ENCODE measurements around the gene PTPN3. TPM values are rescaled to one million over a fixed set of nuclear protein-coding genes. Genes with fewer than 3 reads are reported as not detected.

PTPN3 gene
- total and polyA plus RNA-seq, 2 donors from 2014 or later: 33.7 to 40.6 TPM

- Histone ChIP-seq H3K27me3 (ENCODE audit: control insufficient read depth, insufficient read depth, low read length) (no peaks in the 10 kb centered on the region), H3K9me3 (ENCODE audit: control insufficient read depth in 2 of 3, insufficient read depth in 1 of 3, low read length in 3 of 3) (no peaks in the 10 kb centered on the region), H3K9ac (ENCODE audit: low read length in 3 of 3) (no peak overlapping the region), H3K36me3 (ENCODE audit: control insufficient read depth in 2 of 3, insufficient read depth in 3 of 3, low read length in 3 of 3) (no peaks in the 10 kb centered on the region), H3K4me1 (ENCODE audit: control insufficient read depth in 2 of 3, insufficient read depth in 2 of 3, low read depth in 1 of 3, low read length in 3 of 3) (peaks cover 2 to 20% (median 5%) of the 10 kb centered on the region in 3 donors), H3K27ac (ENCODE audit: low read depth in 2 of 2, low read length in 2 of 2) (no peak overlapping the region), H3K4me3 (ENCODE audit: low read length in 3 of 3) (no peak overlapping the region)
- intact Hi-C loops (cut with DNase I): no loop called here
- FAIRE-seq: peak; percentile 37
- DNase-seq: peak; percentile 74 to 88 (median 81)
- TF ChIP-seq, protein P1, sequence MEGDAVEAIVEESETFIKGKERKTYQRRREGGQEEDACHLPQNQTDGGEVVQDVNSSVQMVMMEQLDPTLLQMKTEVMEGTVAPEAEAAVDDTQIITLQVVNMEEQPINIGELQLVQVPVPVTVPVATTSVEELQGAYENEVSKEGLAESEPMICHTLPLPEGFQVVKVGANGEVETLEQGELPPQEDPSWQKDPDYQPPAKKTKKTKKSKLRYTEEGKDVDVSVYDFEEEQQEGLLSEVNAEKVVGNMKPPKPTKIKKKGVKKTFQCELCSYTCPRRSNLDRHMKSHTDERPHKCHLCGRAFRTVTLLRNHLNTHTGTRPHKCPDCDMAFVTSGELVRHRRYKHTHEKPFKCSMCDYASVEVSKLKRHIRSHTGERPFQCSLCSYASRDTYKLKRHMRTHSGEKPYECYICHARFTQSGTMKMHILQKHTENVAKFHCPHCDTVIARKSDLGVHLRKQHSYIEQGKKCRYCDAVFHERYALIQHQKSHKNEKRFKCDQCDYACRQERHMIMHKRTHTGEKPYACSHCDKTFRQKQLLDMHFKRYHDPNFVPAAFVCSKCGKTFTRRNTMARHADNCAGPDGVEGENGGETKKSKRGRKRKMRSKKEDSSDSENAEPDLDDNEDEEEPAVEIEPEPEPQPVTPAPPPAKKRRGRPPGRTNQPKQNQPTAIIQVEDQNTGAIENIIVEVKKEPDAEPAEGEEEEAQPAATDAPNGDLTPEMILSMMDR (IDR thresholded peaks at IDR 0.05; ENCODE audit: borderline replicate concordance, extremely low read depth, insufficient read depth): peak; percentile 77
Observed at GRCh38 chr9:109469646-109470358, 28.3 kb downstream of the PTPN3 start.

- H3K9me3 ChIP-seq (ENCODE audit: control insufficient read depth in 2 of 3, insufficient read depth in 1 of 3, low read length in 3 of 3): no peaks in the 10 kb centered on the region
- H3K4me3 ChIP-seq (ENCODE audit: low read length in 3 of 3): no peak overlapping the region
- no peak overlapping the region for H3K9ac ChIP-seq (ENCODE audit: low read length in 3 of 3)
- H3K27me3 ChIP-seq (ENCODE audit: control insufficient read depth, insufficient read depth, low read length): no peaks in the 10 kb centered on the region
- TF ChIP-seq, protein P1 (IDR thresholded peaks at IDR 0.05; ENCODE audit: borderline replicate concordance, extremely low read depth, insufficient read depth): no peak
- DNase-seq (no peak), FAIRE-seq (no peak)
- H3K4me1 ChIP-seq (ENCODE audit: control insufficient read depth in 2 of 3, insufficient read depth in 2 of 3, low read depth in 1 of 3, low read length in 3 of 3): peaks cover 0 to 12% (median 2%) of the 10 kb centered on the region in 3 donors
- no peak overlapping the region for H3K27ac ChIP-seq (ENCODE audit: low read depth in 2 of 2, low read length in 2 of 2)
- H3K36me3 ChIP-seq (ENCODE audit: control insufficient read depth in 2 of 3, insufficient read depth in 3 of 3, low read length in 3 of 3): no peaks in the 10 kb centered on the region
- intact Hi-C loops (cut with DNase I): no loop called here
Observed at GRCh38 chr9:109468927-109469326, 29.2 kb downstream of the PTPN3 start.

DNA sequence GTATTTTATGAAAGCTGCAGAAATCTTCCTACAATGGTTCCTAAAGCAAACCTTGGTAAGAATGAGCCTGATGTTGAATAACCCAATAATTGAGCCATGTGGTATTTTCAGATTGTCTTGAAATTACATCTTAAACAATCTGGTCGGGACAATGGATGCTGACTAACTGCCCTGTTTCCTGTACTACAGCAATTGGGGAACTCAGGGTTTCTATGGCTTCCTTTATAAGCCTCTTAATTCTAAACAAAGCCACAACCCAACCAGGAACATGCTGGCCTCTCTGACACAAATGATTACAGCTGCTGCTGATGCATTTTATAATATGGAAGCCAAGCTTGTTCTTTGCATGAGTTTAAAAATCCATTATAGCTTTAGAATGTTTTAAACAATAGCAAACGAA, 30.2 kb downstream of the PTPN3 start:
- Histone ChIP-seq H3K4me1 (ENCODE audit: control insufficient read depth in 2 of 3, insufficient read depth in 2 of 3, low read depth in 1 of 3, low read length in 3 of 3) (peaks cover 0 to 7% (median 0%) of the 10 kb centered on the region in 3 donors), H3K9me3 (ENCODE audit: control insufficient read depth in 2 of 3, insufficient read depth in 1 of 3, low read length in 3 of 3) (no peaks in the 10 kb centered on the region), H3K27ac (ENCODE audit: low read depth in 2 of 2, low read length in 2 of 2) (no peak overlapping the region), H3K9ac (ENCODE audit: low read length in 3 of 3) (no peak overlapping the region), H3K4me3 (ENCODE audit: low read length in 3 of 3) (no peak overlapping the region), H3K36me3 (ENCODE audit: control insufficient read depth in 2 of 3, insufficient read depth in 3 of 3, low read length in 3 of 3) (peaks cover 0 to under 1% (median 0%) of the 10 kb centered on the region in 3 donors), H3K27me3 (ENCODE audit: control insufficient read depth, insufficient read depth, low read length) (no peaks in the 10 kb centered on the region)
- DNase-seq: no peak
- intact Hi-C loops (cut with DNase I): no loop called here
- no peak for FAIRE-seq
- TF ChIP-seq, protein P1 (IDR thresholded peaks at IDR 0.05; ENCODE audit: borderline replicate concordance, extremely low read depth, insufficient read depth): no peak
